Colonic mucosa (tissue), 4 donors: ENCODE data around the gene GUCY2C. TPM values are rescaled to one million over a fixed set of nuclear protein-coding genes. Genes with fewer than 3 reads are reported as not detected.

Experiments
- DNase-seq: peaks from one replicate; pipeline ENCODE4 v3.0.0-alpha.2; 2020
- H3K27ac ChIP-seq: fragments of 200-600 bp; one replicate; pipeline ENCODE4 v1.8.0; 2021
- H3K27me3 ChIP-seq: fragments of 200-600 bp; one replicate; pipeline ENCODE4 v1.8.0; 2021
- H3K36me3 ChIP-seq: fragments of 200-600 bp; one replicate; pipeline ENCODE4 v1.8.0; 2021
- H3K4me1 ChIP-seq: fragments of 200-600 bp; one replicate; pipeline ENCODE4 v1.8.0; 2021; ENCODE audit warnings: mild to moderate bottlenecking
- H3K4me3 ChIP-seq: fragments of 200-600 bp; one replicate; pipeline ENCODE4 v1.8.0; 2021
- H3K9ac ChIP-seq, 2 donors: one replicate each; pipeline ENCODE4 v1.7.0; 2013; ENCODE audit warnings: control low read depth in 2 of 2, low read depth in 2 of 2, low read length in 2 of 2
- H3K9me3 ChIP-seq: fragments of 200-600 bp; one replicate; pipeline ENCODE4 v1.8.0; 2021
- CTCF ChIP-seq: fragments of 200-600 bp; IDR thresholded peaks from one replicate; pipeline ENCODE4 v1.8.0; 2022; ENCODE audit warnings: antibody characterized with exemption, mild to moderate bottlenecking
- intact Hi-C: fragments of 100-400 bp; cut with DNase I; formaldehyde crosslinking; loops from one replicate; pipeline ENCODE4 v1.14.1; 2022
- total RNA-seq, 2 donors: library from RNA; stranded (reverse); fragmentation: NEBNext Ultra II Directional in 1 of 2; extraction: Animal tissue kit (Norgen Biotek cat#: 25700) in 1 of 2; gene quantifications; one replicate each; pipeline ENCODE4 v1.2.1, GENCODE V29; 2021
- donor health status: healthy.
- donor health status: DM: no; HTN: no; CAD: no.
- donor health status: DM: no; HTN: no; CAD: no.

Gene GUCY2C
- total RNA-seq, 2 donors from 2014 or later, result 52.2 to 74.6 TPM

GRCh38 chr12:14654842-14655241 lies 41.6 kb downstream of the GUCY2C start:
- no peak overlapping the region for H3K4me3 ChIP-seq
- H3K27me3 ChIP-seq, result no peaks in the 10 kb centered on the region
- no peak overlapping the region for H3K27ac ChIP-seq
- intact Hi-C loops, result no loop called here
- no peaks in the 10 kb centered on the region for H3K36me3 ChIP-seq
- no peak for TF ChIP-seq CTCF
- no peaks in the 10 kb centered on the region for H3K4me1 ChIP-seq
- no peaks in the 10 kb centered on the region for H3K9me3 ChIP-seq
- H3K9ac ChIP-seq, result no peak overlapping the region
- no peak for DNase-seq

- H3K27ac ChIP-seq, result no peak overlapping the region
- H3K4me3 ChIP-seq, result no peak overlapping the region
- H3K27me3 ChIP-seq, result no peaks in the 10 kb centered on the region
- no peak overlapping the region for H3K9ac ChIP-seq
- H3K4me1 ChIP-seq, result no peaks in the 10 kb centered on the region
- intact Hi-C loops, result no loop called here
- H3K36me3 ChIP-seq, result no peaks in the 10 kb centered on the region
- no peak for DNase-seq
- no peaks in the 10 kb centered on the region for H3K9me3 ChIP-seq
- TF ChIP-seq CTCF, result no peak
These were observed 42.0 kb downstream of the GUCY2C start for GRCh38 chr12:14654416-14654815.

GRCh38 chr12:14652483-14652882 lies 43.9 kb downstream of the GUCY2C start:
- no peaks in the 10 kb centered on the region for H3K27me3 ChIP-seq
- no peak for DNase-seq
- intact Hi-C loops, result no loop called here
- no peaks in the 10 kb centered on the region for H3K36me3 ChIP-seq
- H3K9ac ChIP-seq, result no peak overlapping the region
- TF ChIP-seq CTCF, result no peak
- H3K9me3 ChIP-seq, result no peaks in the 10 kb centered on the region
- no peak overlapping the region for H3K27ac ChIP-seq
- H3K4me1 ChIP-seq, result no peaks in the 10 kb centered on the region
- H3K4me3 ChIP-seq, result no peak overlapping the region

- Histone ChIP-seq H3K27me3 (no peaks in the 10 kb centered on the region), H3K36me3 (no peaks in the 10 kb centered on the region), H3K9me3 (no peaks in the 10 kb centered on the region), H3K4me1 (no peaks in the 10 kb centered on the region), H3K9ac (no peak overlapping the region), H3K4me3 (no peak overlapping the region), H3K27ac (no peak overlapping the region)
- TF ChIP-seq CTCF, result no peak
- intact Hi-C loops, result no loop called here
- DNase-seq, result no peak
These were observed 45.0 kb downstream of the GUCY2C start for GRCh38 chr12:14651371-14651770.

- Histone ChIP-seq H3K9ac (no peak overlapping the region), H3K27ac (no peak overlapping the region), H3K36me3 (no peaks in the 10 kb centered on the region), H3K4me3 (no peak overlapping the region), H3K27me3 (no peaks in the 10 kb centered on the region), H3K4me1 (no peaks in the 10 kb centered on the region), H3K9me3 (no peaks in the 10 kb centered on the region)
- no peak for DNase-seq
- intact Hi-C loops, result no loop called here
- TF ChIP-seq CTCF, result no peak
These were observed 45.6 kb downstream of the GUCY2C start for GRCh38 chr12:14650789-14651188.
